GM21737 (cell line): Measurements from ENCODE around the gene AMIGO1.

Experiments
- ATAC-seq: cut with Tn5 transposase; IDR thresholded peaks from one replicate; pipeline ENCODE4 v1.9.1; 2021; ENCODE audit warnings: mild to moderate bottlenecking, moderate library complexity; ENCODE audit not compliant: unreplicated experiment

The AMIGO1 gene

DNA sequence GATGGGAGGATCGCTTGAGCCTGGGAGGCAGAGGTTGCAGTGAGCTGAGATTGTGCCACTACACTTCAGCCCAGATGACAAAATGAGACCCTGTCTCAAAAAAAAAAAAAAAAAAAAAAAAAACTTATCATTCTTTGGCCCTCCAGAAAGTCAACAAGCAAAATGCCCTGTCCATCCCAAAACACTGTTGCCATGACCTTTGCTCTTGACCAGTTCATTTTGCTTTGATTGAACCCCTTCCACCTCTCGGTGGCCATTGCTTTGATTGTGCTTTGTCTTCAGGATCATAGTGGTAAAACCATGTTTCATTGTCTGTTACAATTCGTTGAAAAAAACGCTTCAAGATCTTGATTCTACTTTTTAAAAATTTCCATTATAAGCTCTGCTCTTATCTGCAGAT, 51.7 kb downstream of the AMIGO1 start:
- no peak for ATAC-seq

- no peak for ATAC-seq
These were observed 54.9 kb downstream of the AMIGO1 start for GRCh38 chr1:109454497-109455133.
